Spleen (tissue), 11 donors: Measurements from ENCODE around the gene TSPAN9. TPM values are rescaled to one million over a fixed set of nuclear protein-coding genes. Genes with fewer than 3 reads are reported as not detected.
A peak's percentile ranks its signal among the peaks of the same experiment; 100 is the strongest.

Experiments used
- DNase-seq: peaks from one replicate; pipeline ENCODE4 v3.0.0-alpha.2; 2020
- H3K27ac ChIP-seq, 8 donors: fragments of 200-600 bp; sonication (generic) in 7 of 8; 1 replicate in 4 of 8; 2 replicates in 4 of 8; pipeline versions ENCODE4 v1.5.0 to v1.8.0; 2016 to 2021; ENCODE audit warnings: inconsistent platforms in 4 of 8, mild to moderate bottlenecking in 4 of 8, moderate library complexity in 1 of 8
- H3K27me3 ChIP-seq, 7 donors: fragments of 200-600 bp; sonication (generic) in 6 of 7; replicated peaks in 1 of 7; 1 replicate in 4 of 7; 2 replicates in 3 of 7; pipeline versions ENCODE4 v1.5.0 to v1.8.0; 2016 to 2021; ENCODE audit warnings: inconsistent platforms in 3 of 7, mild to moderate bottlenecking in 1 of 7
- H3K36me3 ChIP-seq, 6 donors: fragments of 200-600 bp; sonication (generic) in 5 of 6; 1 replicate in 4 of 6; 2 replicates in 2 of 6; pipeline versions ENCODE4 v1.5.0 to v1.8.0; 2016 to 2021; ENCODE audit warnings: inconsistent platforms in 2 of 6
- H3K4me1 ChIP-seq, 6 donors: fragments of 200-600 bp; sonication (generic) in 5 of 6; 1 replicate in 3 of 6; 2 replicates in 3 of 6; pipeline versions ENCODE4 v1.5.0 to v1.8.0; 2016 to 2021; ENCODE audit warnings: inconsistent platforms in 3 of 6
- H3K4me3 ChIP-seq, 8 donors: fragments of 200-600 bp; sonication (generic) in 7 of 8; 1 replicate in 4 of 8; 2 replicates in 4 of 8; pipeline versions ENCODE4 v1.5.0 to v1.8.0; 2016 to 2021; ENCODE audit warnings: inconsistent platforms in 4 of 8, mild to moderate bottlenecking in 4 of 8, moderate library complexity in 2 of 8
- H3K9me3 ChIP-seq, 8 donors: fragments of 200-600 bp; sonication (generic) in 7 of 8; 1 replicate in 4 of 8; 2 replicates in 4 of 8; pipeline versions ENCODE4 v1.5.0 to v1.8.0; 2016 to 2021; ENCODE audit warnings: inconsistent platforms in 4 of 8
- POLR2A ChIP-seq, 3 donors: fragments of 450-650 bp; IDR thresholded peaks; one replicate each; pipeline ENCODE4 v1.5.1; 2017; ENCODE audit warnings: antibody characterized with exemption in 3 of 3, mild to moderate bottlenecking in 1 of 3
- POLR2AphosphoS5 ChIP-seq, 3 donors: sonication (generic); formaldehyde crosslinking; IDR thresholded peaks; one replicate each; pipeline ENCODE4 v1.5.1; 2017; ENCODE audit warnings: antibody characterized with exemption in 3 of 3
- WGBS, 5 donors: extraction: QIAGEN DNeasy Blood & Tissue Kit in 3 of 5; methylation state at CpG; one replicate each; pipeline versions ENCODE4 v1.1.5 to v1.1.7; 2013 to 2018; 5-methylcytosine and 5-hydroxymethylcytosine counted together
- intact Hi-C: fragments of 100-400 bp; cut with DNase I; formaldehyde crosslinking; loops from one replicate; pipeline ENCODE4 v1.15.0; 2023; ENCODE audit warnings: low total_unique reads
- polyA plus RNA-seq, 3 donors: library from polyadenylated mRNA; stranded (reverse); fragments of 200-250 nt; gene quantifications; one replicate each; pipeline ENCODE4 v1.2.1, GENCODE V29; 2013
- total RNA-seq, 7 donors: library from RNA; depleted of rRNA in 3 of 7; stranded (reverse); fragments of >200 nt in 3 of 7; fragmentation: NEBNext Ultra II Directional in 4 of 7; extraction: Animal tissue kit (Norgen Biotek cat#: 25700) in 4 of 7; gene quantifications; one replicate each; pipeline versions ENCODE4 v1.1.0 to v1.2.1, GENCODE V29; 2016 to 2021
- TF ChIP-seq, protein P1 (sequence below), 11 experiments: fragments of 200-600 bp in 7 of 11; fragments of 450-650 bp in 4 of 11; sonication (generic) in 4 of 11; IDR thresholded peaks in 8 of 11; conservative IDR thresholded peaks in 3 of 11; 1 replicate in 7 of 11; 2 replicates in 4 of 11; pipeline versions ENCODE4 v1.4.0 to v1.8.0; 2016 to 2021; ENCODE audit warnings: antibody characterized with exemption in 11 of 11, inconsistent platforms in 4 of 11, mild to moderate bottlenecking in 1 of 11
- donor health status: healthy with polysubstance abuse.
- donor health status: DM: no; HTN: no; CAD: no; lungs with moderate emphysema.
- donor health status: DM: no; HTN: no; CAD: no.
- donor health status: Bipolar disorder and iron deficiency.
- donor health status: healthy.
- donor health status: DM: no; HTN: no; CAD: no.
- donor health status: DM: yes; HTN: yes; CAD: no.

Gene TSPAN9
- total and polyA plus RNA-seq, 10 donors = 3.6 to 51.1 (median 32.4) TPM

GRCh38 chr12:3251067-3251466 is 173.9 kb downstream of the TSPAN9 start:
- no peaks in the 10 kb centered on the region for H3K9me3 ChIP-seq
- intact Hi-C loops = no loop called here

DNA sequence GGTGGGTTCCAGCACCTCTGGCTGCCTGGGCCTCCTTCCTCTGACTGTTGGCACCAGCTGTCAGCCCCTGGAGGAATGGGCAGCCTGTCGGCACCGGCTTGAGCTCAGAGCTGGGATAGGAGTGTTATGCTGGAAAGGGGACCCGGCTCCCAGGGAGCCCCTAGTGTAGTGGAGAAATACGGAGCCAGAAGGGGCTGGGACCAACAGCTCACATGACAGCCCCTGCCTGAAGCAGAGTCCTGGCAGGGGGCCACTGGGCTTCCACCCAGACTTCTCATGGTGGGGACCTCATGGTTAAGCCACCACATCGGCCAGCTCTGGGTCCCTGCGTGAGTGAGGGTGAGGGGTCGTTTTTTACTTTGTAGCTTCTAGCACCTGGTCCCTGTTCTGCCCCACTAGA is 174.5 kb downstream of the TSPAN9 start:
- H3K4me1 ChIP-seq = peaks cover 15 to 93% (median 49%) of the 10 kb centered on the region in 6 donors

More at GRCh38 chr12:3251067-3251466, 173.9 kb downstream of the TSPAN9 start:
- WGBS, 5 donors = 24 to 59% (median 46%) methylated on average over 5 of the region's 5 CpGs
- TF ChIP-seq, protein P1, sequence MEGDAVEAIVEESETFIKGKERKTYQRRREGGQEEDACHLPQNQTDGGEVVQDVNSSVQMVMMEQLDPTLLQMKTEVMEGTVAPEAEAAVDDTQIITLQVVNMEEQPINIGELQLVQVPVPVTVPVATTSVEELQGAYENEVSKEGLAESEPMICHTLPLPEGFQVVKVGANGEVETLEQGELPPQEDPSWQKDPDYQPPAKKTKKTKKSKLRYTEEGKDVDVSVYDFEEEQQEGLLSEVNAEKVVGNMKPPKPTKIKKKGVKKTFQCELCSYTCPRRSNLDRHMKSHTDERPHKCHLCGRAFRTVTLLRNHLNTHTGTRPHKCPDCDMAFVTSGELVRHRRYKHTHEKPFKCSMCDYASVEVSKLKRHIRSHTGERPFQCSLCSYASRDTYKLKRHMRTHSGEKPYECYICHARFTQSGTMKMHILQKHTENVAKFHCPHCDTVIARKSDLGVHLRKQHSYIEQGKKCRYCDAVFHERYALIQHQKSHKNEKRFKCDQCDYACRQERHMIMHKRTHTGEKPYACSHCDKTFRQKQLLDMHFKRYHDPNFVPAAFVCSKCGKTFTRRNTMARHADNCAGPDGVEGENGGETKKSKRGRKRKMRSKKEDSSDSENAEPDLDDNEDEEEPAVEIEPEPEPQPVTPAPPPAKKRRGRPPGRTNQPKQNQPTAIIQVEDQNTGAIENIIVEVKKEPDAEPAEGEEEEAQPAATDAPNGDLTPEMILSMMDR (IDR thresholded peaks at IDR 0.05 in 8 of 11, conservative IDR thresholded peaks at IDR 0.05 in 3 of 11) = no peak
- no peak for TF ChIP-seq POLR2AphosphoS5 (IDR thresholded peaks at IDR 0.05)
- no peak for TF ChIP-seq POLR2A (IDR thresholded peaks at IDR 0.05)
- Histone ChIP-seq H3K4me3 (no peak overlapping the region), H3K27ac (no peak overlapping the region), H3K27me3 (no peaks in the 10 kb centered on the region), H3K4me1 (peaks cover 13 to 93% (median 50%) of the 10 kb centered on the region in 6 donors), H3K36me3 (no peaks in the 10 kb centered on the region)
- no peak for DNase-seq

DNA sequence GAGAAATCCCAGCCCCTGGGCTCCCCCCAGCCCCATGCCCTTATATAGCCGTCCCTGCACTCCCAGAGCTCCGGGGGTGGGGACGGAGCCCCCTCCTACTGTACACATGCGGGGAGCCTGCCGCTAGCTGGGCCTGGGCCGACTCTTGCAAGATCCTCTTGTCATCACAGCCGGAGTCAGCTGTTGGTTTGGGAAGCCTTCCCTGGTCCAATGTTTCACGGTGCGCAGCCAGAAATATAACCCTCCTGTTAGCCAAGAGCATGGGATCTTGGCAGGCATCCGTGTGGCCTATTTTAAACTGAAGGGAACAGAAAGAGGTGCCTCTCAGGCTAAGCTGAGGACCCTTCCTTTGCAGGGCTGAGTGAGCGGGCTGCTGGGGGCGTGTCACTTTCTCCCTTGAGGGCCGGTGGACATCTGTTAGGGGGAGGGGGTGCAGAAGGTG is 175.3 kb downstream of the TSPAN9 start:
- TF ChIP-seq POLR2A (IDR thresholded peaks at IDR 0.05) (no peak), POLR2AphosphoS5 (IDR thresholded peaks at IDR 0.05) (peak in 2 of 3 donors; percentile 27 to 48)
- TF ChIP-seq, protein P1 (IDR thresholded peaks at IDR 0.05 in 8 of 11, conservative IDR thresholded peaks at IDR 0.05 in 3 of 11) = no peak
- Histone ChIP-seq H3K9me3 (no peaks in the 10 kb centered on the region), H3K36me3 (no peaks in the 10 kb centered on the region), H3K27ac (peak overlapping the region in 4 of 8 donors; percentile 20 to 47 (median 32)), H3K4me3 (no peak overlapping the region), H3K27me3 (no peaks in the 10 kb centered on the region), H3K4me1 (peaks cover 12 to 93% (median 49%) of the 10 kb centered on the region in 6 donors)
- WGBS, 5 donors = 75 to 78% (median 75%) methylated on average over 7 to 13 of the region's 13 CpGs
- DNase-seq = no peak
- intact Hi-C loops = no loop called here

More for the DNA sequence above, 174.5 kb downstream of the TSPAN9 start:
- Histone ChIP-seq H3K27me3 (no peaks in the 10 kb centered on the region), H3K9me3 (no peaks in the 10 kb centered on the region), H3K4me3 (no peak overlapping the region), H3K27ac (no peak overlapping the region), H3K36me3 (no peaks in the 10 kb centered on the region)
- WGBS, 5 donors = 71 to 96% (median 84%) methylated on average over 6 to 7 of the region's 7 CpGs
- no peak for DNase-seq
- intact Hi-C loops = no loop called here
- no peak for TF ChIP-seq POLR2A (IDR thresholded peaks at IDR 0.05)
- TF ChIP-seq, protein P1 (IDR thresholded peaks at IDR 0.05 in 8 of 11, conservative IDR thresholded peaks at IDR 0.05 in 3 of 11) = no peak
- TF ChIP-seq POLR2AphosphoS5 (IDR thresholded peaks at IDR 0.05) = no peak

- WGBS, 5 donors = 84 to 94% (median 88%) methylated on average over 6 to 7 of the region's 7 CpGs
- no peaks in the 10 kb centered on the region for H3K27me3 ChIP-seq
- DNase-seq = no peak
- no peak for TF ChIP-seq POLR2A (IDR thresholded peaks at IDR 0.05)
- no peak for TF ChIP-seq POLR2AphosphoS5 (IDR thresholded peaks at IDR 0.05)
- TF ChIP-seq, protein P1 (IDR thresholded peaks at IDR 0.05 in 8 of 11, conservative IDR thresholded peaks at IDR 0.05 in 3 of 11) = no peak
- peak overlapping the region in 1 of 8 donors; percentile 67 for H3K27ac ChIP-seq
- peaks cover 7 to 85% (median 42%) of the 10 kb centered on the region in 6 donors for H3K4me1 ChIP-seq
- H3K36me3 ChIP-seq = no peaks in the 10 kb centered on the region
- intact Hi-C loops = no loop called here
- no peaks in the 10 kb centered on the region for H3K9me3 ChIP-seq
- H3K4me3 ChIP-seq = no peak overlapping the region
Observed at GRCh38 chr12:3253682-3254275, 176.6 kb downstream of the TSPAN9 start.
